GM12865 (cell line): Measurements from ENCODE around the gene HYAL3.

Source experiments
- DNase-seq: peaks from one replicate; pipeline ENCODE4 v3.0.0; 2010; ENCODE audit warnings: low read depth
- H3K4me3 ChIP-seq: 2 replicates; pipeline ENCODE4 v1.5.1; 2011; ENCODE audit warnings: mild to moderate bottlenecking, low read depth, low read length, control low read depth
- TF ChIP-seq, protein P1 (sequence below): IDR thresholded peaks from 2 replicates; pipeline ENCODE4 v1.5.1; 2011; ENCODE audit warnings: low read length, control low read depth, low read depth, inconsistent platforms; ENCODE audit not compliant: insufficient read depth; ENCODE audit errors: missing control alignments

HYAL3 gene

DNA sequence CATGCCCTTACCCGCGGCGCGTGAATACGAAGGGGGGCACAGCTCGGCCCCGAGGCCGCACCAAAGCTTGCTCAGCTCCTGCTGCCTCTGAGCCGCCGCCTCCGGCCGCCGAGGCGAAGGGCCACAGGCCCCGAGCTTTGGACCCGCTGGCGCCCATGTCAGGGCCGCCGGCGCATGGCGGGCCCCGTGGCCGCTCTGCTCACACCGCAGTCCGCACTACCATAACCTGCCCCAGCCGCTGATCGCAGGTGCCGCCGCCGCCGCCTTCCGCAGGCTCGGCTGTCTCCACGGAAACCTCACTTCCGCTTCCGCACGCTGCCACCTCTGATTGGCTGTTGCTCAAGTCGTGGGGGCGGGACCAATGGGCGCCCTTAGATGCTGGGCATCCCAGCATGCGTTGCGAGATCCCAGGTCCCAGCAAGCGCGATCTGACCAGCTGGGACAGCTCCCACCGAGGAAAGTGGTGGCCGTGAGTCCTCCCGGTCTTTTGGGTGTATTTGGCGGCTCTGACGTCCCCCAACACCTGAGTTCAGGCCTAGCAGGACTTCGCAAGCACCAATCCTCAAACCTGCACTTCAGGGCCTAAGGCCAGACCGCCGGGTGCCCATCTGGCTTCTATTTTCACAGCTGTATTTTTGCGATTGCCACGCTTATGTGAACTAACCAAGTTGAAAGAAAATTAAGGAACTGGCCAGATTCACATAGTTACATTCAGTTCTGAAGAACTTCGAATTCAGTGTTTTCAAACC is 28.9 kb upstream of the HYAL3 start, which contains the start of gene TUSC2:
TSS of gene TUSC2 (minus strand) at position 281 of the 749 bp plus-strand sequence. CDS start at position 157, 124 bp downstream.
- DNase-seq: peak; percentile 98
- H3K4me3 ChIP-seq: peak within 1 kb of the TSS; percentile 92
- TF ChIP-seq, protein P1, sequence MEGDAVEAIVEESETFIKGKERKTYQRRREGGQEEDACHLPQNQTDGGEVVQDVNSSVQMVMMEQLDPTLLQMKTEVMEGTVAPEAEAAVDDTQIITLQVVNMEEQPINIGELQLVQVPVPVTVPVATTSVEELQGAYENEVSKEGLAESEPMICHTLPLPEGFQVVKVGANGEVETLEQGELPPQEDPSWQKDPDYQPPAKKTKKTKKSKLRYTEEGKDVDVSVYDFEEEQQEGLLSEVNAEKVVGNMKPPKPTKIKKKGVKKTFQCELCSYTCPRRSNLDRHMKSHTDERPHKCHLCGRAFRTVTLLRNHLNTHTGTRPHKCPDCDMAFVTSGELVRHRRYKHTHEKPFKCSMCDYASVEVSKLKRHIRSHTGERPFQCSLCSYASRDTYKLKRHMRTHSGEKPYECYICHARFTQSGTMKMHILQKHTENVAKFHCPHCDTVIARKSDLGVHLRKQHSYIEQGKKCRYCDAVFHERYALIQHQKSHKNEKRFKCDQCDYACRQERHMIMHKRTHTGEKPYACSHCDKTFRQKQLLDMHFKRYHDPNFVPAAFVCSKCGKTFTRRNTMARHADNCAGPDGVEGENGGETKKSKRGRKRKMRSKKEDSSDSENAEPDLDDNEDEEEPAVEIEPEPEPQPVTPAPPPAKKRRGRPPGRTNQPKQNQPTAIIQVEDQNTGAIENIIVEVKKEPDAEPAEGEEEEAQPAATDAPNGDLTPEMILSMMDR: no peak

DNA sequence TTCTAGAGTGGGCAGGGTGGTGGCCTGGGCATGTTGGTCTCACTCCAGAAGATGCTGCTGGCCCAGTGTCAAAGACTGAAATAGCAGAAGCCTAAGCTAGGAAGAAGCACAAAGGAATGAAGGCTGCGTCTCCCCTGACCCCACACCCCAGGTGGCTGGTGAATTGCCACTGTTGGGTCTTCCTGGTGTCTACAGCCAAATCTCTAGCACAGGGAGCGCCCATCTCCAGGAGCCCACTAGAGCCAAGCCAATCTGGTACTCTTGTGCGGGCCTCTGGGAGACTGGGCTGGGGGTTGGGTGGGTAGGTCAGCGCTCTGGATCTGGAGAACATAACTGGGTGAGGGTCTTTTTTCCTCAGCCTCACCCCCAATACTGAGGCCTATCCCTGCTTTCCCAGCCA is 27.9 kb upstream of the HYAL3 start:
- TF ChIP-seq, protein P1: no peak

DNA sequence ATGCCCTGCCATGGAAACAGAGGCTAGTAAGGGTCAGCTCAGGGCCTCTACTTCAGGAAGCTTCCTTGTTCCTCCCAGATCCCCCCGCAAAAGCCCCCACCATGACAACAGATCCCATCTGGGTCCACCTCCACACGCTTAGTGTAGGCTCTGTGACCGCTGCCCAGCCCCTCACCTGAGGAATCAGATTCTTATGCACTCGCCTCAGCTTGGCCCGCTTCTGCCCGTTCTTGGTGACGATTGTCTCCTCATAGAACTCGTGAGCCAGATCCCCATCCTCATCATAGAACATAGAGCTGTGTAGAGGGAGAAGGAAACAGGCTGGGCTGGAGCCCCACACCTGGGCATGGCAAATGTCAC is 27.0 kb upstream of the HYAL3 start:
- TF ChIP-seq, protein P1: no peak
- no peak overlapping the region for H3K4me3 ChIP-seq
- no peak for DNase-seq

More for the DNA sequence above, 27.9 kb upstream of the HYAL3 start:
- H3K4me3 ChIP-seq: peak overlapping the region; percentile 92
- no peak for DNase-seq

DNA sequence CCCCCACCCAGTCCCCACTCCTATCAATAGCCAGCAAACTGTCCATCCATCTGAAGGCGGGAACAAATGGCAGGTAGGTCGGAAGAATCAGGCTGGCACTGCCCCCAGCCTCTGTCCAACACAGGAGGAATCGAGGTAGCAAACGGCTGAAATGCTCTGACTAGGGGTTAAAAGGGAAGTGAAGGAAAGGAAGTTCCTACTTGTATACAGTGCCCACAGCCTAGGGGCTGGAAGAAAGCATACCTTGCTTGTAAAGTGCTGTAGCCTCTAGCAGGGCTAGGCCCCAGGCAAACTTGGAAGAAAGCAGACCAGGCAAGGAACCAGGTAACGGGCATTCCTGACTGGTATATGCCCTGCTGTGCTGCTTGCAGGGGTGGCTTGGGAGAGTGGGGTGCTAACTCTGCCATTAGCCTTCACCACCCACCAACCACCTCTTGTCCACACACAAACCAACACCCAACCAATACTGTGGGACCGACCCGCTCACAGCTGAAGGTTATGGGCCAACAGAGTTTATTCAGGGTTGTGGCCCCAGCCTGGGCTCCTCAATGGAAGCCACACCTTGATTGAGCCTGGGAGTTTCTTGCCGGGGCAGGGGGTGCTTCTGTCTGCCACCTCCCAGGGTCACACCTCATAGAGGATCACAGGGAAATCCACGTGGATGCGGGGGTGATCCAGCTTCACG is 26.4 kb upstream of the HYAL3 start:
- H3K4me3 ChIP-seq: no peak overlapping the region
- TF ChIP-seq, protein P1: no peak

DNA sequence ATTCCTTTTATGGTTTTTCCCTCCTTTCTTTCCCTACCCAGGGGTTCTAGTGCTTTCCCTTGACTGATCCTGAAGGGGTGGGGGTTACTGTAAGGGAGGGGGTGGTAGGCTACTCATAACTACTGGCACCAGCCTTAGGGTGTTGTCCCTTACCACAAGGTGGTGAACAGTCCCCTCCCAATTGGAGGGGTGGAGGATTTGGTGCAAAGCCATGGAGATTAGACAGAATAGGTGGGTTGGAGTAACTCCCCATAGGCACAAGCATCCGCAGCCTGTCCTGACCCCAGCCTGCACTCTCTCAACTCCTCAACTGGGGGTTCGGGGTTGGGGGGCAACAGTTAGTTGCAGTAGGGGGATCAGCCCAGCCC is 25.9 kb upstream of the HYAL3 start:
- TF ChIP-seq, protein P1: no peak
- no peak overlapping the region for H3K4me3 ChIP-seq
- DNase-seq: no peak

More for the DNA sequence above, 26.4 kb upstream of the HYAL3 start:
- no peak for DNase-seq

DNA sequence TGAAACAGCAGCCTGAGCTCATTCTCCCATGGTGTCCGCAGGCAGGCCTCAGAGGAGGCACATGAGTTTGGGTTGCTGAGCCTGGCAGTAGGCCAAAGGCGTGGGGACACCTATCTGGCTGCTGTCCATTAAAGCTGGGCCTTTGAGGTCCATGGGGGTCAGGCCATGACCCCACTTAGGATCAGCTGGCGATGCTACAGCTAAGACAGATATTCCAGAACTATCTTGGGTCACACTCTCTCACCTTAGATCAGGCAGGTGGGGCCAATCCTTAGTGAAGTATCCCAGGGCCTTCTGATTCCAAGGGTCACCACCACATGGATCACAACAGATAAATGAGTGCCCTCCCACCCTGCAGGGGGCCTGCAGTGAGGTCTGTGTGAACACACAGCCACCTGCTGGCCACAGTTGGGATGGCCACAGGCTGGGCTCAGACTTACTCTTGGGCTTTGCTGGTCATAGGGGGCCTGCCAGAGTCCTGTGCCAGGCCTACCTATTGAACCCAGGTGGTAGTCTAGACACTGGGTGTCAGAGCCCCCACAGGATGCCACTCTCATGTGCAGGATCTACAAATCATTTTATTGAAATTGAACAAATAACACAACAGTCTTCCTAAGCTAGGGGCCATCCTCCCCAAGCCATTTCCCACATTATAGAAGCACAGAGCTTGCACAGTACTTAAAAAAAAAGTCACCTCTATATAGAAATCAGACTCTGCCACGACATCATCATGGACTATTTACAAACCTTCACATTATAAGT is 25.3 kb upstream of the HYAL3 start:
- DNase-seq: peak; percentile 72
- no peak overlapping the region for H3K4me3 ChIP-seq
- TF ChIP-seq, protein P1: peak; percentile 81
